ENCODE results near the gene PRM3.

DNA sequence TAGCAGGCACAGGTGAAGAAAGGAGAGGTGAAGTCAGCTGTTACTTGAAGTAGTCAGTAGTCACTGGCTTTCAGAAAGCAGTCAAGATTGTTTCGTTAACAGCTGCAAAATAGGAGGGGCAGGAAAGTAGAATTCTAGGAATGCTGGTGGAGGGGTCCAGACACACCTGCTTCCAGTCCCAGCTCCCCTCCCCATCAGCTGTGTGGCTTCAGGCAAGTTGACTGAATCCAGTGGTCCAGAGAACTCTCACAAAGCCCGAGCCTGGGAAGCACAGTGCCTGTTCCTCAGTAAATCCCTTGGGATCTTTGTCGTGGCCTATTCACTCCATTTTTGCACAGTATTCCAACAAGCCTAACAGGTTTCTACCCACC is 12.8 kb downstream of the PRM3 start:
- no peak for TF ChIP-seq CTCF (IDR thresholded peaks at IDR 0.05; ENCODE audit: low read depth, low read length)
- TF ChIP-seq MAX (IDR thresholded peaks at IDR 0.05; ENCODE audit: low read depth, low read length) = no peak
